GM21528 (cell line): Measurements from ENCODE around the gene MYB.
"Not testable (repeated sequence)": the region's sequence is repeated elsewhere in the genome, so short reads cannot be mapped to it uniquely, and the experiment has no call there.

Experiments
- ATAC-seq: cut with Tn5 transposase; IDR thresholded peaks from one replicate; pipeline ENCODE4 v1.9.1; 2021; ENCODE audit warnings: mild to moderate bottlenecking, moderate library complexity; ENCODE audit not compliant: unreplicated experiment, low FRiP score

The MYB gene

GRCh38 chr6:135162678-135163439, 18.2 kb upstream of the MYB start:
- no peak for ATAC-seq

GRCh38 chr6:135163440-135163738, 17.7 kb upstream of the MYB start:
- ATAC-seq: peak; percentile 75

- not testable (repeated sequence) for ATAC-seq
Observed at GRCh38 chr6:135164387-135164786, 16.7 kb upstream of the MYB start.

DNA sequence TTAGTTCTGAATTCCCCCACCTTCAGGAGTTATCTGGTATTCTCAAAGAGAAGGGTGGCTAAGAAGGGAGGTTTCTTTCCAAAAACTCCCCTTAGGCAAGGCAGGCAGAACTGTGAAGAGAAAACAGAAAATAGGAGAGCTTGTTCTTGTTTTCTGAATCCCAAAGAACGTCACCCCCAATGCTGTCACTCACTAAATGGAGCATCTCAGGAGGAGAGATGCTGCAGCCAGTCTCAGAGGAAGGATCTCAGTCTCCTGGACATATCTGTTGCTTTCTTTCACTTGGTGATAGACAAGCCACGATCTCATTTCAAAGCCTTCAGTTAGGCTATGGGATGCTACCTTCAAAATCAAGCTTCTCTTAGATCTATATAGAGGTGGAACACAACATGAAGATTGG, 16.1 kb upstream of the MYB start:
- ATAC-seq: no peak

GRCh38 chr6:135166515-135166914, 14.6 kb upstream of the MYB start:
- no peak for ATAC-seq

DNA sequence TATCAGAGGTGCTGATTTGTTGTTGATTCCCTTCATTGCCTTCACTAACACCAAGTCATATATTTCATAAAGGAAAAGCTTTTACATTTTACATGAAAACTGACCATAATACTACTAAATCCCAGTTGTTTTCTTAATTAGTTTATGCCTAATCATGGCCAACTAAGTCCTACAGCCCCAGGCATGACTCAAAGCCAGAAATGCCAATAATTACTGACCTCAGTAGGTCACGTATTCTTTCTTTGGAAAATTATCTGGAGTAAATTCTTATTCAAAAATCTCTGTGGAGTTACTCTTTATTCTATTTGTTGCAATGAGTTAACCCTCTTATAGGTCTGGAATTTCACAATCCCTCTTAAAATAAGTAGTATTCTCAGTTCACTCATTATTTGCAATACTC, 13.5 kb upstream of the MYB start:
- ATAC-seq: no peak

GRCh38 chr6:135168766-135169165, 12.3 kb upstream of the MYB start:
- ATAC-seq: no peak

DNA sequence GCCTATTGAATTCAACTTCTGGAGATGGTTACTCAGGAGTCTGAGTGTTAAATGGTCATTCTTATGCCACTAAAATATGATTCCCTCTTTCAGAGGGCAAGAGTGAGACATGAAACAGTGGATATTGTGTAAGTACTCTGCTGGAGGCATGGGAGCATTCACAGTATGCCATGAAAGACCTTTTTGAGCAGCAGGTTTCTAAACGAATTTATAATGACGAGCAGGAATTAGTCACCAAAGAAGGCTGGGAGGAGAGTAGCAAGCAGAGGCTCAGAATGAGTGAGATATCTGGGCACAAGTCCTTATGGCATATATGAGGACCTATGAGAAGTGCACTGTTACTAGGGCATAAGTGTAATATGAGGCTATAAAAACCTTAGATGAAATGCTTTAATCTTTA, 10.9 kb upstream of the MYB start:
- ATAC-seq: no peak

GRCh38 chr6:135170849-135171248, 10.3 kb upstream of the MYB start:
- ATAC-seq: no peak

- ATAC-seq: no peak
Observed at GRCh38 chr6:135173242-135173988, 7.7 kb upstream of the MYB start.

DNA sequence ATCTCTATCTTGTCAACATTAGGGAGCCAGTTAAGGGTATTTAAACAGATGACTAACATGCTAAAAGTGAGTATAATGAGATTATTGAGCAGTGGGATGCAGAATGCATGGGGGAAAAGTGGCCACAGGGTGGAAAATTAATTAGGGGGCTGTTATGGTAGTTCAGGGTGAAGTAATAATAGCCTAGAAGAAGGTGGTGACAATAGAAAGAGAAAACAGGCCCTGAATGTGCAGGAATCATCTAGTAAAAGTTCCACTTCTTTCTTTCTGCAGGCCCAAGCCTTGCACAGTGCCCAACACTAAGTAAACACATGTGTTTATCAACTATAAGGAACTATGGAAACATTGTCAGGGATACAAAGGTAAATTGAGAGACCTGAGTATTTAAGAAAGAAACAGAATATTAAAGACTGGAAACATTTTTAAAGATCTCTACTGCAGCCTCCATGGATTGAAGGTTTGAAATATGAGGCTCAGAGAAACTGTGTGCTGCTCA, 7.1 kb upstream of the MYB start:
- no peak for ATAC-seq

DNA sequence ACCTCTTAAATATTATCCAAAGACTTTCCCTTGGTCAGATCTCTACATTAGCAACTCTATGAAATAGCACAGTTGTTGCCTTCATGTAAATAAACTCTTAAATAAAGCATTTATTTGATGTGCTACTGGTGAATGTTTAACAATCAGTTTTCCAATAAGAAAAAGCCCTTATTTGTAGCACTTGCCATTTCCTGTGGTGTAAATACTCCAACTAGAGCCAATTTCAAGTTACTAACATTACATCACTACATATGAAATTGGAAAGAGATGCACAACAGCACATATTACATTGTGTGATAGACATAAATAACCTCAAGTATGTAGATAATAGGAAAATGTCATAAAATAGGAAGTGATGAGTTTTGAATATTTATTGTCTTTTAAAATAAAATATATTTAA, 5.0 kb upstream of the MYB start:
- ATAC-seq: no peak

- ATAC-seq: no peak
Observed at GRCh38 chr6:135176464-135176863, 4.6 kb upstream of the MYB start.

DNA sequence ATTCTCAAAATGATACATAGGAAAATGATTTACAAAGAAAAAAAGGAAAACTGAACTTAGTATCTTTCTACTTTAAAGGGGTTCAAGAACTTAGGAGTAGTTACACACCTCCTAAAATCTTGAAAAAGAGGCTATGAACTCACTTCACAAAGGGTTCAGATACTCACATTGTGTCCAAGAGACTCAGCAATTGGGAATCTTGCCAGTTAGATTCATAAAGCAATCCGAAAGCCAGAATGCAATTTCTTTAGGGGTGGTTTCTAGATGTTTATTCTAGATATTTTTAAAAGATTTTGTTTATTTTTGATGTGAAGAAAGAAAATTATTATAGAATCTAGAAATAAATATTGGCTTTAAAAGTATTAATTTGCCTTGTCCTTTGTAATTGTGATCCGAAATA, 1.7 kb upstream of the MYB start:
- no peak for ATAC-seq

GRCh38 chr6:135179920-135180541, 1.1 kb upstream of the MYB start:
- ATAC-seq: no peak

GRCh38 chr6:135181333-135182070, 394 bp downstream of the MYB start:
- ATAC-seq: no peak

DNA sequence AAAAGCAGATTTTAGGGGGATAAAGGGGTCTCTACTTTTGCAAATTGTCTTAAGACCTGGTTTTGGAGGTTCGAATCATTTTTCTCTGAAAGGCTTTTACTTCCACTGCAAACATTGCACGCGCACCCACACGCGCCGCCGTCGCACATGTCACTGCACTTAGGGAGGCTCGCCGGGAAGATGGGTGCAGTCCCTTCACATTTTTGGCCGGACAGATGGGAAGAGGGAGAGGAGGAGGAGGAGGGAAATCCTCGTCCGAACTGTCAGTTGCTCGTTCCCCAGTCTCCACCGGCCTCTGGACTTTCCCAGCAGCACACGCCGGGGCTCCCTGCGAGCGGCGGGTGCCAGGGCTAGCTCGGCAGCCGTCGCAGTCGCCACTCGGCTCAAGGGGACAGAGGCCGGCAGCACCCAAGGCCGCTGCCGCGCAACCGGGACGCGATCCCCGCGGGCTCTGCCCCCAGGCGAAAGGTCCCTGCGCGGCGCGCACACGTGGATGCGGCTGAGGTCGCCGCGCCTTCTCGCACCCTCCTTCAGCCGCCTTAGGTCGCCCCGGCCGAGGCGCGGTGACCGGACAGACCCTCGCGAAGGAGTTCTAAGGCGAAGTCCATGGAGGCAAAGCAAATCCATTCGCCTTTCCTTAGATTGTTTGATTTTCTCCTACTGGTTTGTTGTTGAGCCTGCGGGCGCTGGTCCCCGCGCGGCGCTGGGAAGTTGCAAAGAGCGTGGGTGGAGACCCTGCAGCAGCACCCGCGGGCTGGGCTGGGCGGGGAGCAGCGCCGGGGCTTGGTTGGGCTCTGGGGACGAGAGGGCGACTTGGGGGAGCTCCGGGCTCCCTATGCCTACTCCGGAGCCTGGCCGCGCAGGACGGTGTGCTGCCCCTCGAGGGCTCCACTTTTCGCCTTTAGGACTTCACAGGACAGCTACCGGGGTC, 1.2 kb downstream of the MYB start:
- ATAC-seq: peak; percentile 10

DNA sequence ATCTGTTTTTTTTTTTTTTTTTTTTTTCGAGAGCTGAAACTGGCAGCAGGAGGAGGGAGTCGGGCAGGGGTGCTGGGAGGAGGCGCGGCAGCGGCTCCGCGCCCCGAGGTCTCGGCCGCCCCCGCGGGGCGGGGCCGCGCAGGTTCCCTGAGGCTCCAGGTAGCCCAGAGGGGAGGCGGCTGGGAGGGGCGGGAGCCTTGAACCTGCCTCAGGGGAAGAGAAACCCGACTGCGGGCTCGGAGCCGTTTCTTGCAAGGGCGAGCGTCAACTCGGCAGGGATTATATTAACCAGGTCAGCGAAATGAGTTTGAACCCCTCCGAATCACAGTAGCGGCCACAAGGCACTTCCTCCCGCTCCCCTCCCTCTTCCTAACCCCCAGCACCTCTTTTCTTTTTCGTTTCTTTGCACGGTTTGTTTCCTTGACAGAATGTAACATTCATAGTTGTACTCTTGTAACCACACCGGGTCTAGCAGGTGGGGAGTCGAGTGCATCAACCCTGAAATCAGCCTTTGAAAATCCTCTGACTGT, 2.0 kb downstream of the MYB start:
- peak; percentile 52 for ATAC-seq

GRCh38 chr6:135183532-135184440, 2.7 kb downstream of the MYB start:
- ATAC-seq: peak; percentile 44
